HepG2 (cell line): Measurements from ENCODE around the gene SP5. TPM values are rescaled to one million over a fixed set of nuclear protein-coding genes. Genes with fewer than 3 reads are reported as not detected.

Experiments used
- BRCA1 ChIP-seq: sonication (generic); formaldehyde crosslinking; IDR thresholded peaks from 2 replicates; pipeline ENCODE4 v1.4.0; 2020; ENCODE audit warnings: missing genetic modification reagents
- CBX1 ChIP-seq: IDR thresholded peaks from one replicate; pipeline ENCODE4 v1.6.1; 2016; ENCODE audit warnings: antibody characterized with exemption, low read depth
- CBX2 ChIP-seq, 2 experiments: fragments of 200-600 bp in 1 of 2; sonication (generic); formaldehyde crosslinking in 1 of 2; IDR thresholded peaks; 2 replicates each; pipeline versions ENCODE4 v1.7.0 to v1.8.1; 2018 to 2022; ENCODE audit warnings: low read depth in 2 of 2, low read length in 1 of 2, mild to moderate bottlenecking in 1 of 2, missing genetic modification reagents in 1 of 2
- CREB1 ChIP-seq, 2 experiments: fragments of 450-650 bp in 1 of 2; IDR thresholded peaks; 2 replicates each; pipeline ENCODE4 v1.6.1; 2016 to 2017; ENCODE audit warnings: control low read depth in 1 of 2, mild to moderate bottlenecking in 1 of 2, missing compliant biosample characterization in 1 of 2, missing genetic modification characterization in 1 of 2
- HMG20A ChIP-seq: IDR thresholded peaks from 2 replicates; pipeline ENCODE4 v1.6.1; 2016; ENCODE audit warnings: borderline replicate concordance
- HNF4A ChIP-seq: sonication (generic); formaldehyde crosslinking; IDR thresholded peaks from 2 replicates; pipeline ENCODE4 v1.4.0; 2020; ENCODE audit warnings: missing genetic modification reagents
- MYNN ChIP-seq: sonication (generic); formaldehyde crosslinking; IDR thresholded peaks from 2 replicates; pipeline ENCODE4 v1.4.0; 2020; ENCODE audit warnings: mild to moderate bottlenecking, low read depth, missing genetic modification reagents
- MZF1 ChIP-seq: sonication (generic); formaldehyde crosslinking; IDR thresholded peaks from 2 replicates; pipeline ENCODE4 v1.8.1; 2023; ENCODE audit warnings: mild to moderate bottlenecking, missing genetic modification reagents, borderline replicate concordance
- NFIB ChIP-seq: sonication (generic); formaldehyde crosslinking; IDR thresholded peaks from 2 replicates; pipeline ENCODE4 v1.9.0; 2021; ENCODE audit warnings: missing genetic modification reagents, mild to moderate bottlenecking, borderline replicate concordance
- NR1H2 ChIP-seq: sonication (generic); formaldehyde crosslinking; IDR thresholded peaks from 2 replicates; pipeline ENCODE4 v1.8.1; 2022; ENCODE audit warnings: low read depth, missing genetic modification reagents, borderline replicate concordance
- PHF20 ChIP-seq: sonication (generic); formaldehyde crosslinking; IDR thresholded peaks from 2 replicates; pipeline ENCODE4 v1.5.0; 2020; ENCODE audit warnings: mild to moderate bottlenecking, missing genetic modification reagents
- POLR2AphosphoS2 ChIP-seq: IDR thresholded peaks from 2 replicates; pipeline ENCODE4 v1.6.1; 2011; ENCODE audit warnings: low read depth, low read length, improper control_type of control experiment
- RNF2 ChIP-seq: fragments of 450-650 bp; conservative IDR thresholded peaks from 2 replicates; pipeline ENCODE4 v1.6.1; 2016; ENCODE audit warnings: low read depth
- SALL2 ChIP-seq: sonication (generic); formaldehyde crosslinking; IDR thresholded peaks from 2 replicates; pipeline ENCODE4 v1.8.1; 2023; ENCODE audit warnings: mild to moderate bottlenecking, missing genetic modification reagents, inconsistent platforms
- SMARCE1 ChIP-seq: fragments of 450-650 bp; IDR thresholded peaks from 2 replicates; pipeline ENCODE4 v1.6.1; 2017; ENCODE audit warnings: borderline replicate concordance
- STAG1 ChIP-seq: sonication (generic); formaldehyde crosslinking; IDR thresholded peaks from 2 replicates; pipeline ENCODE4 v1.4.0; 2020; ENCODE audit warnings: missing genetic modification reagents
- ZFP1 ChIP-seq: IDR thresholded peaks from 2 replicates; pipeline ENCODE4 v1.6.1; 2016
- ZKSCAN5 ChIP-seq: sonication (generic); formaldehyde crosslinking; IDR thresholded peaks from 2 replicates; pipeline ENCODE4 v1.5.1; 2020; ENCODE audit warnings: mild to moderate bottlenecking, missing genetic modification reagents
- ZNF251 ChIP-seq: sonication (generic); formaldehyde crosslinking; IDR thresholded peaks from 2 replicates; pipeline ENCODE4 v1.9.0; 2021; ENCODE audit warnings: mild to moderate bottlenecking, missing genetic modification reagents
- ZNF468 ChIP-seq: sonication (generic); formaldehyde crosslinking; IDR thresholded peaks from 2 replicates; pipeline ENCODE4 v1.8.0; 2022; ENCODE audit warnings: mild to moderate bottlenecking, moderate library complexity, missing genetic modification reagents
- ZNF644 ChIP-seq: IDR thresholded peaks from 2 replicates; pipeline ENCODE4 v1.6.1; 2016; ENCODE audit warnings: low read depth
- ZNF841 ChIP-seq: sonication (generic); formaldehyde crosslinking; IDR thresholded peaks from 2 replicates; pipeline ENCODE4 v1.8.1; 2023; ENCODE audit warnings: missing genetic modification reagents, borderline replicate concordance
- polyA plus RNA-seq, 8 experiments: library from polyadenylated mRNA; depleted of rRNA in 3 of 8; stranded (reverse) in 7 of 8; unstranded in 1 of 8; fragments of >200 nt; fragmentation: Illumina TruSeq in 4 of 8; extraction: Trizol in 4 of 8; gene quantifications; 2 replicates each; pipeline versions ENCODE4 v1.2.1 to v1.2.3, GENCODE V29; 2011 to 2016; ENCODE audit warnings: low read depth in 4 of 8, missing spikeins in 1 of 8, mixed read lengths in 1 of 8; ENCODE audit not compliant: insufficient read depth in 1 of 8
- total RNA-seq, 5 experiments: library from RNA; depleted of rRNA; stranded (reverse); fragments of >200 nt; fragmentation: Illumina TruSeq; extraction: Trizol; gene quantifications; 2 replicates each; pipeline ENCODE4 v1.2.3, GENCODE V29; 2016; ENCODE audit warnings: low read depth in 1 of 5
- TF ChIP-seq, protein P1 (sequence below): sonication (generic); formaldehyde crosslinking; IDR thresholded peaks from 2 replicates; pipeline ENCODE4 v1.4.0; 2020; ENCODE audit warnings: missing genetic modification reagents, mild to moderate bottlenecking, borderline replicate concordance
- TF ChIP-seq, protein P2 (sequence below): sonication (generic); formaldehyde crosslinking; IDR thresholded peaks from 2 replicates; pipeline ENCODE4 v1.5.0; 2020; ENCODE audit warnings: missing genetic modification reagents, mild to moderate bottlenecking, borderline replicate concordance
- TF ChIP-seq, protein P3 (sequence below): sonication (generic); formaldehyde crosslinking; IDR thresholded peaks from 2 replicates; pipeline ENCODE4 v1.5.0; 2020; ENCODE audit warnings: mild to moderate bottlenecking, missing genetic modification reagents

Gene SP5
- total and polyA plus RNA-seq, 2 of the 13 experiments (the other 11 are each of a cell fraction or from before 2014, with no cell fraction given) = 50.8 to 119 TPM

DNA sequence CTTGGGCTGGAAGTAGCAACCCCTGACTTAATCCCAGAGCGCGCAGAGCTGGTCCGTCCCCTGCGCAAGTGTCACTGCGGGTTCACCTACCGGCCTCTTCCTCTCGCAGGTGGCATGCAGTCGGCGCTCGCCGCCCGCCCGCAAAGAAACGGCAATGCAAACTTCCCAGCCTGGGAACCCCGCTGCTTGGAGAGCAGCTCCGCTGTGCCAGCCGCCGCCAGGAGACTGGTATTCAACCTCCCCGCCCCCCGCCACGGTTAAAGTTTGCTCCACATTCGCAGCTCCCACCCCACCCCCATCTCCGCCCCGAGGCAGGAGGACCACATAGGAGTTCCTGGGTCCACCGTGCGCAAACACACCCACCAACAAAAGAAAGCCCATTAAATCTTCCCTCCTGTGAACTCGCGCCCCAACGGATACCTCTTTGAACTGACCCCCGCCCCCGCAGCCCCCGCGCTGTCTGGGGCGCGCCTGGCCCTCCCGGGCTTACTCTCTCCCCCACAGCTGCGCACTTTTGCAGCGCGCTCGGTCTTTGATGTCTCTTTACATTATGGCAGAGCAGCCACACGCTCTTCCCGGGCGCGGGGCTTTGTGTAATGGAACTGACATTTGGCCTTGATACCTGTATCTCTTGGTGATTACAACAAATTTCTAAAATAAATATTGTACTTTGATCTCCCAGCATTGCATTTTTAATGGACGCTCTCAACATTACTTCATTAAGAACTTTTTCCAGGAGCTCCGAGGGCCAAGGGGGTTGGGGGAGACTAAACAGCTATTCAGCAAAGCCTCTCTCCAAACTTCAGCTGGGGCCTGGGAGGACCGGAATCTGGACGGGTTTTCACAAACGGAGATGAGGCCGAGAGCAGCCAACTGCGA lies 3.1 kb upstream of the SP5 start (continued):
- TF ChIP-seq STAG1 (no peak), MZF1 (CRISPR knock-in tag) (peak; percentile 66; the same call in 1 of the 2 replicates), CBX1 (no peak), CREB1 (IDR thresholded peaks at IDR 0.05) (no peak), CREB1 (CRISPR knock-in tag; IDR thresholded peaks at IDR 0.05) (peak; percentile 59; the same call in 1 of the 2 replicates), PHF20 (0 out of 2 replicates have a peak, but pooled peaks have one; percentile 42), CBX2 (IDR thresholded peaks at IDR 0.05; ENCODE audit: low read depth, low read length) (no peak), CBX2 (CRISPR knock-in tag; IDR thresholded peaks at IDR 0.05; ENCODE audit: low read depth) (no peak), ZNF251 (CRISPR knock-in tag) (no peak), NR1H2 (CRISPR knock-in tag) (peak; percentile 46; the same call in 1 of the 2 replicates), POLR2AphosphoS2 (no peak), SMARCE1 (no peak), SALL2 (CRISPR knock-in tag) (peak; percentile 82), BRCA1 (peak; percentile 42; the same call in 1 of the 2 replicates), ZNF468 (CRISPR knock-in tag) (no peak), NFIB (CRISPR knock-in tag) (peak; percentile 54; the same call in 1 of the 2 replicates), MYNN (CRISPR knock-in tag) (no peak), ZFP1 (CRISPR knock-in tag) (peak; percentile 89), ZKSCAN5 (CRISPR knock-in tag) (no peak), HMG20A (CRISPR knock-in tag) (peak; percentile 80; the same call in 1 of the 2 replicates), ZNF841 (CRISPR knock-in tag) (0 out of 2 replicates have a peak, but pooled peaks have one; percentile 50), RNF2 (no peak), ZNF644 (no peak), HNF4A (peak; percentile 88)
- TF ChIP-seq, protein P1, sequence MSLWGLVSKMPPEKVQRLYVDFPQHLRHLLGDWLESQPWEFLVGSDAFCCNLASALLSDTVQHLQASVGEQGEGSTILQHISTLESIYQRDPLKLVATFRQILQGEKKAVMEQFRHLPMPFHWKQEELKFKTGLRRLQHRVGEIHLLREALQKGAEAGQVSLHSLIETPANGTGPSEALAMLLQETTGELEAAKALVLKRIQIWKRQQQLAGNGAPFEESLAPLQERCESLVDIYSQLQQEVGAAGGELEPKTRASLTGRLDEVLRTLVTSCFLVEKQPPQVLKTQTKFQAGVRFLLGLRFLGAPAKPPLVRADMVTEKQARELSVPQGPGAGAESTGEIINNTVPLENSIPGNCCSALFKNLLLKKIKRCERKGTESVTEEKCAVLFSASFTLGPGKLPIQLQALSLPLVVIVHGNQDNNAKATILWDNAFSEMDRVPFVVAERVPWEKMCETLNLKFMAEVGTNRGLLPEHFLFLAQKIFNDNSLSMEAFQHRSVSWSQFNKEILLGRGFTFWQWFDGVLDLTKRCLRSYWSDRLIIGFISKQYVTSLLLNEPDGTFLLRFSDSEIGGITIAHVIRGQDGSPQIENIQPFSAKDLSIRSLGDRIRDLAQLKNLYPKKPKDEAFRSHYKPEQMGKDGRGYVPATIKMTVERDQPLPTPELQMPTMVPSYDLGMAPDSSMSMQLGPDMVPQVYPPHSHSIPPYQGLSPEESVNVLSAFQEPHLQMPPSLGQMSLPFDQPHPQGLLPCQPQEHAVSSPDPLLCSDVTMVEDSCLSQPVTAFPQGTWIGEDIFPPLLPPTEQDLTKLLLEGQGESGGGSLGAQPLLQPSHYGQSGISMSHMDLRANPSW (CRISPR knock-in tag) = no peak; the same call in none of the 2 replicates
- TF ChIP-seq, protein P2, sequence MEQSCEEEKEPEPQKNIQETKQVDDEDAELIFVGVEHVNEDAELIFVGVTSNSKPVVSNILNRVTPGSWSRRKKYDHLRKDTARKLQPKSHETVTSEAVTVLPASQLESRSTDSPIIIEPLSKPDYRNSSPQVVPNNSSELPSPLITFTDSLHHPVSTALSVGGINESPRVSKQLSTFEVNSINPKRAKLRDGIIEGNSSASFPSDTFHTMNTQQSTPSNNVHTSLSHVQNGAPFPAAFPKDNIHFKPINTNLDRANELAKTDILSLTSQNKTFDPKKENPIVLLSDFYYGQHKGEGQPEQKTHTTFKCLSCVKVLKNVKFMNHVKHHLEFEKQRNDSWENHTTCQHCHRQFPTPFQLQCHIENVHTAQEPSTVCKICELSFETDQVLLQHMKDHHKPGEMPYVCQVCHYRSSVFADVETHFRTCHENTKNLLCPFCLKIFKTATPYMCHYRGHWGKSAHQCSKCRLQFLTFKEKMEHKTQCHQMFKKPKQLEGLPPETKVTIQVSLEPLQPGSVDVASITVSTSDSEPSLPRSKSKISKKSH = peak; percentile 93; the same call in 1 of the 2 replicates
- TF ChIP-seq, protein P3, sequence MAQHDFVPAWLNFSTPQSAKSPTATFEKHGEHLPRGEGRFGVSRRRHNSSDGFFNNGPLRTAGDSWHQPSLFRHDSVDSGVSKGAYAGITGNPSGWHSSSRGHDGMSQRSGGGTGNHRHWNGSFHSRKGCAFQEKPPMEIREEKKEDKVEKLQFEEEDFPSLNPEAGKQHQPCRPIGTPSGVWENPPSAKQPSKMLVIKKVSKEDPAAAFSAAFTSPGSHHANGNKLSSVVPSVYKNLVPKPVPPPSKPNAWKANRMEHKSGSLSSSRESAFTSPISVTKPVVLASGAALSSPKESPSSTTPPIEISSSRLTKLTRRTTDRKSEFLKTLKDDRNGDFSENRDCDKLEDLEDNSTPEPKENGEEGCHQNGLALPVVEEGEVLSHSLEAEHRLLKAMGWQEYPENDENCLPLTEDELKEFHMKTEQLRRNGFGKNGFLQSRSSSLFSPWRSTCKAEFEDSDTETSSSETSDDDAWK (CRISPR knock-in tag) = no peak
